Lower leg skin (tissue), 3 donors: ENCODE data around the gene ZNF618.

Source experiments
- POLR2A ChIP-seq, 2 donors: fragments of 450-650 bp; IDR thresholded peaks; one replicate each; pipeline ENCODE4 v1.6.1; 2016 to 2017; ENCODE audit warnings: antibody characterized with exemption in 2 of 2, mild to moderate bottlenecking in 1 of 2, moderate library complexity in 1 of 2
- TF ChIP-seq, protein P1 (sequence below), 3 donors: fragments of 450-650 bp; IDR thresholded peaks; one replicate each; pipeline ENCODE4 v1.5.1; 2016; ENCODE audit warnings: antibody characterized with exemption in 3 of 3, mild to moderate bottlenecking in 3 of 3, moderate library complexity in 2 of 3

GRCh38 chr9:113886466-113886865 is 10.4 kb downstream of the ZNF618 start:
- TF ChIP-seq, protein P1, sequence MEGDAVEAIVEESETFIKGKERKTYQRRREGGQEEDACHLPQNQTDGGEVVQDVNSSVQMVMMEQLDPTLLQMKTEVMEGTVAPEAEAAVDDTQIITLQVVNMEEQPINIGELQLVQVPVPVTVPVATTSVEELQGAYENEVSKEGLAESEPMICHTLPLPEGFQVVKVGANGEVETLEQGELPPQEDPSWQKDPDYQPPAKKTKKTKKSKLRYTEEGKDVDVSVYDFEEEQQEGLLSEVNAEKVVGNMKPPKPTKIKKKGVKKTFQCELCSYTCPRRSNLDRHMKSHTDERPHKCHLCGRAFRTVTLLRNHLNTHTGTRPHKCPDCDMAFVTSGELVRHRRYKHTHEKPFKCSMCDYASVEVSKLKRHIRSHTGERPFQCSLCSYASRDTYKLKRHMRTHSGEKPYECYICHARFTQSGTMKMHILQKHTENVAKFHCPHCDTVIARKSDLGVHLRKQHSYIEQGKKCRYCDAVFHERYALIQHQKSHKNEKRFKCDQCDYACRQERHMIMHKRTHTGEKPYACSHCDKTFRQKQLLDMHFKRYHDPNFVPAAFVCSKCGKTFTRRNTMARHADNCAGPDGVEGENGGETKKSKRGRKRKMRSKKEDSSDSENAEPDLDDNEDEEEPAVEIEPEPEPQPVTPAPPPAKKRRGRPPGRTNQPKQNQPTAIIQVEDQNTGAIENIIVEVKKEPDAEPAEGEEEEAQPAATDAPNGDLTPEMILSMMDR (IDR thresholded peaks at IDR 0.05) = no peak
- no peak for TF ChIP-seq POLR2A (IDR thresholded peaks at IDR 0.05)
